B cell (primary cell): ENCODE data around the gene TSPAN9. TPM values are rescaled to one million over a fixed set of nuclear protein-coding genes. Genes with fewer than 3 reads are reported as not detected.

Source experiments
- ATAC-seq: fragments of 200-7000 bp; cut with Tn5 transposase; one replicate; pipeline ENCODE4 v1.10.0; 2021; ENCODE audit warnings: low read depth, mild to moderate bottlenecking, moderate number of reproducible peaks, moderate library complexity
- CTCF ChIA-PET: fragments of 350-600 bp; sonication (Branson Sonifier 250); formaldehyde crosslinking; loops from one replicate; lab custom pipeline; 2021; ENCODE audit warnings: antibody characterized with exemption, inconsistent platforms; lab: Charles Lee
- POLR2A ChIA-PET: fragments of 350-600 bp; sonication (Branson Sonifier 250); formaldehyde crosslinking; loops from one replicate; lab custom pipeline; 2021; ENCODE audit warnings: antibody characterized with exemption; lab: Charles Lee
- DNase-seq: peaks from one replicate; pipeline ENCODE4 v3.0.0; 2013
- H2AFZ ChIP-seq: 2 replicates; pipeline ENCODE4 v1.6.1; 2012; ENCODE audit warnings: mild to moderate bottlenecking, low read depth, low read length; ENCODE audit not compliant: insufficient read depth, poor library complexity, severe bottlenecking
- H3K27ac ChIP-seq, 2 donors: 1 replicate in 1 of 2; 2 replicates in 1 of 2; pipeline ENCODE4 v1.5.1; 2012 to 2013; ENCODE audit warnings: low read length in 2 of 2, mild to moderate bottlenecking in 2 of 2, moderate library complexity in 1 of 2
- H3K27me3 ChIP-seq, 4 experiments: fragments of 200-600 bp in 1 of 4; sonication (generic) in 1 of 4; replicated peaks in 1 of 4; 1 replicate in 2 of 4; 2 replicates in 2 of 4; pipeline versions ENCODE4 v1.6.1 to v1.7.0; 2013 to 2016; ENCODE audit warnings: low read length in 3 of 4, mild to moderate bottlenecking in 2 of 4, mixed read lengths in 1 of 4, moderate library complexity in 1 of 4; ENCODE audit not compliant: insufficient read depth in 4 of 4, control insufficient read depth in 3 of 4; ENCODE audit errors: control extremely low read depth in 1 of 4
- H3K36me3 ChIP-seq, 2 experiments: replicated peaks in 1 of 2; 1 replicate in 1 of 2; 2 replicates in 1 of 2; pipeline versions ENCODE4 v1.6.1 to v1.7.1; 2013; ENCODE audit warnings: low read length in 1 of 2; ENCODE audit not compliant: insufficient read depth in 2 of 2, control insufficient read depth in 1 of 2; ENCODE audit errors: control extremely low read depth in 1 of 2, extremely low read depth in 1 of 2
- H3K4me1 ChIP-seq, 2 donors: fragments of 200-600 bp in 1 of 2; sonication (generic) in 1 of 2; 1 replicate in 1 of 2; 2 replicates in 1 of 2; pipeline versions ENCODE4 v1.5.1 to v1.6.1; 2013 to 2017; ENCODE audit warnings: low read length in 2 of 2; ENCODE audit not compliant: control insufficient read depth in 2 of 2, insufficient read depth in 2 of 2
- H3K4me2 ChIP-seq: replicated peaks from 2 replicates; pipeline ENCODE3; 2012; ENCODE audit warnings: mild to moderate bottlenecking, low read depth, low read length; ENCODE audit not compliant: poor library complexity, severe bottlenecking
- H3K4me3 ChIP-seq, 5 experiments: fragments of 200-600 bp in 1 of 5; sonication (generic) in 1 of 5; 1 replicate in 3 of 5; 2 replicates in 2 of 5; pipeline versions ENCODE4 v1.5.1 to v1.7.0; 2011 to 2016; ENCODE audit warnings: low read length in 4 of 5, mild to moderate bottlenecking in 4 of 5, low read depth in 2 of 5, control low read depth in 1 of 5, moderate library complexity in 1 of 5; ENCODE audit not compliant: insufficient read depth in 1 of 5; ENCODE audit errors: control extremely low read depth in 1 of 5, extremely low read depth in 1 of 5
- H3K79me2 ChIP-seq: fragments of 200-600 bp; sonication (generic); one replicate; pipeline ENCODE4 v1.6.0; 2016; ENCODE audit warnings: low read length; ENCODE audit not compliant: control insufficient read depth, insufficient read depth
- H3K9ac ChIP-seq: fragments of 200-600 bp; sonication (generic); 2 replicates; pipeline ENCODE4 v1.6.1; 2017; ENCODE audit warnings: mild to moderate bottlenecking, low read length, moderate library complexity
- H3K9me3 ChIP-seq, 3 donors: one replicate each; pipeline versions ENCODE4 v1.6.1 to v1.7.1; 2013; ENCODE audit warnings: low read length in 2 of 3; ENCODE audit not compliant: control insufficient read depth in 2 of 3, insufficient read depth in 1 of 3; ENCODE audit errors: control extremely low read depth in 1 of 3
- H4K20me1 ChIP-seq: 2 replicates; pipeline ENCODE4 v1.6.0; 2012; ENCODE audit warnings: mild to moderate bottlenecking, low read length; ENCODE audit not compliant: insufficient read depth, control insufficient read depth, poor library complexity, severe bottlenecking
- H3K27ac Mint-ChIP-seq: one replicate; pipeline ENCODE4 v1.8.0; 2021; ENCODE audit warnings: mixed read lengths
- H3K27me3 Mint-ChIP-seq: one replicate; pipeline ENCODE4 v1.8.0; 2021; ENCODE audit warnings: mixed read lengths
- H3K4me1 Mint-ChIP-seq: one replicate; pipeline ENCODE4 v1.8.0; 2021; ENCODE audit warnings: mixed read lengths
- H3K4me3 Mint-ChIP-seq: one replicate; pipeline ENCODE4 v1.8.0; 2021; ENCODE audit warnings: mixed read lengths
- H3K9me3 Mint-ChIP-seq: one replicate; pipeline ENCODE4 v1.8.0; 2022; ENCODE audit warnings: mixed read lengths; ENCODE audit not compliant: insufficient read depth
- EZH2 ChIP-seq: IDR thresholded peaks from 2 replicates; pipeline ENCODE4 v1.6.1; 2012; ENCODE audit warnings: borderline replicate concordance, low read depth, mild to moderate bottlenecking, moderate library complexity, low read length; ENCODE audit not compliant: insufficient read depth, poor library complexity, severe bottlenecking
- WGBS: methylation state at CpG from one replicate; pipeline ENCODE4 v1.1.5; 2013; ENCODE audit warnings: missing lambda C conversion rate; ENCODE audit not compliant: insufficient coverage; 5-methylcytosine and 5-hydroxymethylcytosine counted together
- intact Hi-C: fragments of 100-400 bp; cut with micrococcal nuclease; formaldehyde crosslinking; loops from one replicate; pipeline ENCODE4 v1.10.0; 2022
- polyA plus RNA-seq: library from polyadenylated mRNA; depleted of rRNA; stranded (reverse); fragments of >200 nt; gene quantifications from 2 replicates; pipeline ENCODE4 v1.2.3, GENCODE V29; 2012
- total RNA-seq, 2 donors: library from RNA; stranded (reverse); fragments of 120-200 nt in 1 of 2; gene quantifications; 1 replicate in 1 of 2; 2 replicates in 1 of 2; pipeline versions ENCODE4 v1.2.3 to v1.2.4, GENCODE V29; 2013 to 2022
- TF ChIP-seq, protein P1 (sequence below): fragments of 200-600 bp; IDR thresholded peaks from one replicate; pipeline ENCODE4 v1.8.0; 2022; ENCODE audit warnings: antibody characterized with exemption, mild to moderate bottlenecking

The TSPAN9 gene
- total and polyA plus RNA-seq, 2 donors (not counting 1 experiment from before 2014, with no cell fraction given): 0.15 to 0.37 TPM

DNA sequence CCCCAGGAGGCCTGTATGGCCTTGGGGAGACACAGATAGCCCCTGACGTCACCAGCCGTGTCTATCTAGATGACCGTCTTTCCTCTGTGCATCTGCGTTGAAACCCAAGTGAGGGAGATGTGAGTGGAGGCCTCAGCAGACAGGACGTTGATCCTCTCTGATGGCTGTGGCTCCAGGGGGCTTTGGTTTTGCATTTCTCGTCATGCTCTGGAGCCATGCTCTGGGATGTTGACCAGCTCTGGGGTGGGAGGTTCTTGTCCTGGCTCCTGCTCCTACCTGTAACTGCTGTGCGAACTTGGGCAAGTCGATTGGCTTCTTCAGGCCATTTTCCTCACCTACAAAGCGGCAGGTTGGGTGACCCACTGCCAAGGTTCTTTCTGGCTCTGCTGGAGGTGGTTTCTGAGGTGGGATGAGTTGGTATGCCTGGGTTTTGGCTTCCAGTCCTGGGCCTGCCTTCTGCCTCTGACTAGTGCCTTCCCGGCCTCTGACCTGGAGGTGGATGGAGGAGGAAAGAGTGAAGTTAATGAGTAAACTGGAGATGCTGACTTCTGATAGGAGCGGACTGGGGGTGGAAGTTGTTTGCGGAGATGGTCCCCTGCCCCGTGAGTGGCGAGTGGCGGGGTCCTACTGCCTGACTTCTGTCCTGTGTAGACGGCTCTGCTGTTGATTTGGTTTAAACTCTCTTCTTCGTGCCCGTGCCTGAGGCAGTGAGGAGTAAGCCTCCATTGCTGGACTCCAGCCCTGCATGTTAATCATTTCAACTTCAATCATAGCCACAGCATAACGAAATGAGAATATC, 8.4 kb downstream of the TSPAN9 start:
- intact Hi-C loops: no loop called here
- H3K4me3 Mint-ChIP-seq: no peak overlapping the region
- Histone ChIP-seq H3K9ac (no peak overlapping the region), H3K9me3 (peaks cover 0 to 3% (median 0%) of the 10 kb centered on the region in 3 donors), H3K27ac (no peak overlapping the region), H3K27me3 (no peaks in the 10 kb centered on the region), H3K4me1 (no peaks in the 10 kb centered on the region), H4K20me1 (no peaks in the 10 kb centered on the region), H3K36me3 (no peaks in the 10 kb centered on the region), H3K4me3 (no peak overlapping the region), H3K79me2 (no peaks in the 10 kb centered on the region), H2AFZ (no peak overlapping the region), H3K4me2 (no peak overlapping the region)
- H3K4me1 Mint-ChIP-seq: no peaks in the 10 kb centered on the region
- no peaks in the 10 kb centered on the region for H3K27me3 Mint-ChIP-seq
- DNase-seq: no peak
- H3K27ac Mint-ChIP-seq: no peak overlapping the region
- CTCF ChIA-PET: no interaction called here
- H3K9me3 Mint-ChIP-seq: no peaks in the 10 kb centered on the region
- POLR2A ChIA-PET: no interaction called here
- ATAC-seq: no peak
- 94% methylated on average over 15 of the region's 19 CpGs for WGBS
- TF ChIP-seq, protein P1, sequence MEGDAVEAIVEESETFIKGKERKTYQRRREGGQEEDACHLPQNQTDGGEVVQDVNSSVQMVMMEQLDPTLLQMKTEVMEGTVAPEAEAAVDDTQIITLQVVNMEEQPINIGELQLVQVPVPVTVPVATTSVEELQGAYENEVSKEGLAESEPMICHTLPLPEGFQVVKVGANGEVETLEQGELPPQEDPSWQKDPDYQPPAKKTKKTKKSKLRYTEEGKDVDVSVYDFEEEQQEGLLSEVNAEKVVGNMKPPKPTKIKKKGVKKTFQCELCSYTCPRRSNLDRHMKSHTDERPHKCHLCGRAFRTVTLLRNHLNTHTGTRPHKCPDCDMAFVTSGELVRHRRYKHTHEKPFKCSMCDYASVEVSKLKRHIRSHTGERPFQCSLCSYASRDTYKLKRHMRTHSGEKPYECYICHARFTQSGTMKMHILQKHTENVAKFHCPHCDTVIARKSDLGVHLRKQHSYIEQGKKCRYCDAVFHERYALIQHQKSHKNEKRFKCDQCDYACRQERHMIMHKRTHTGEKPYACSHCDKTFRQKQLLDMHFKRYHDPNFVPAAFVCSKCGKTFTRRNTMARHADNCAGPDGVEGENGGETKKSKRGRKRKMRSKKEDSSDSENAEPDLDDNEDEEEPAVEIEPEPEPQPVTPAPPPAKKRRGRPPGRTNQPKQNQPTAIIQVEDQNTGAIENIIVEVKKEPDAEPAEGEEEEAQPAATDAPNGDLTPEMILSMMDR: no peak
- no peak for TF ChIP-seq EZH2

DNA sequence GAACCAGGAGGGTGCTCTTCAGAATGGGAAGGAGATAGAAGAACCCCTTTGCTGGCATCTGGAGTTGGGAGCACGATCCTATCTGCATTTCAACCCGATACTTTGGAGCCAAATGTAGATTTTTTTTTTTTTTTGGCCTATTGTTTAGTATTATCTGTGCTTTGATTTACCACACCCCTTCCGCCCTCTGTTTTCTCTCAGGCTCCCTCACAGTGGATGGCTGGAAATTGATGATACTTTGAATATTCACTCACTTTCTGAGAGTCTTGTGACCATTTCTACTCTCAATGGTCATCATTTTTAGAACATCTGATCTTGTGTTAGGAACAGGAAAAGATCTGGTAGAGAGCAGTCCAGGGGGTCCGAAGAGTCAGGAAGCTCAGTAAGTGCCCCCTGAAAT, 9.0 kb downstream of the TSPAN9 start:
- intact Hi-C loops: no loop called here
- H3K27me3 ChIP-seq: no peaks in the 10 kb centered on the region
- no peak overlapping the region for H3K9ac ChIP-seq
- H3K27ac ChIP-seq: no peak overlapping the region
- no peak overlapping the region for H3K27ac Mint-ChIP-seq
- H4K20me1 ChIP-seq: no peaks in the 10 kb centered on the region
- no peak overlapping the region for H3K4me2 ChIP-seq
- no peaks in the 10 kb centered on the region for H3K27me3 Mint-ChIP-seq
- H2AFZ ChIP-seq: no peak overlapping the region
- H3K9me3 Mint-ChIP-seq: no peaks in the 10 kb centered on the region
- POLR2A ChIA-PET: no interaction called here
- H3K9me3 ChIP-seq: peaks cover 0 to 3% (median 0%) of the 10 kb centered on the region in 3 donors
- no peaks in the 10 kb centered on the region for H3K36me3 ChIP-seq
- no peaks in the 10 kb centered on the region for H3K4me1 ChIP-seq
- no peaks in the 10 kb centered on the region for H3K79me2 ChIP-seq
- DNase-seq: no peak
- no peak overlapping the region for H3K4me3 Mint-ChIP-seq
- no peaks in the 10 kb centered on the region for H3K4me1 Mint-ChIP-seq
- WGBS: no CpG with 5 or more reads among the region's 4 CpGs
- CTCF ChIA-PET: interaction anchor here (1.0 kb wide), 1 partner anchor 13 kb away, joined by 4 read pairs; no protein-coding TSS in a partner anchor
- no peak for ATAC-seq
- no peak overlapping the region for H3K4me3 ChIP-seq
- TF ChIP-seq, protein P1: no peak
- TF ChIP-seq EZH2: no peak
